GM18868 (cell line): Measurements from ENCODE around the gene MSANTD1.

ENCODE experiments used
- ATAC-seq: cut with Tn5 transposase; IDR thresholded peaks from one replicate; pipeline ENCODE4 v1.9.1; 2021; ENCODE audit warnings: mild to moderate bottlenecking, moderate library complexity; ENCODE audit not compliant: unreplicated experiment

The MSANTD1 gene

DNA sequence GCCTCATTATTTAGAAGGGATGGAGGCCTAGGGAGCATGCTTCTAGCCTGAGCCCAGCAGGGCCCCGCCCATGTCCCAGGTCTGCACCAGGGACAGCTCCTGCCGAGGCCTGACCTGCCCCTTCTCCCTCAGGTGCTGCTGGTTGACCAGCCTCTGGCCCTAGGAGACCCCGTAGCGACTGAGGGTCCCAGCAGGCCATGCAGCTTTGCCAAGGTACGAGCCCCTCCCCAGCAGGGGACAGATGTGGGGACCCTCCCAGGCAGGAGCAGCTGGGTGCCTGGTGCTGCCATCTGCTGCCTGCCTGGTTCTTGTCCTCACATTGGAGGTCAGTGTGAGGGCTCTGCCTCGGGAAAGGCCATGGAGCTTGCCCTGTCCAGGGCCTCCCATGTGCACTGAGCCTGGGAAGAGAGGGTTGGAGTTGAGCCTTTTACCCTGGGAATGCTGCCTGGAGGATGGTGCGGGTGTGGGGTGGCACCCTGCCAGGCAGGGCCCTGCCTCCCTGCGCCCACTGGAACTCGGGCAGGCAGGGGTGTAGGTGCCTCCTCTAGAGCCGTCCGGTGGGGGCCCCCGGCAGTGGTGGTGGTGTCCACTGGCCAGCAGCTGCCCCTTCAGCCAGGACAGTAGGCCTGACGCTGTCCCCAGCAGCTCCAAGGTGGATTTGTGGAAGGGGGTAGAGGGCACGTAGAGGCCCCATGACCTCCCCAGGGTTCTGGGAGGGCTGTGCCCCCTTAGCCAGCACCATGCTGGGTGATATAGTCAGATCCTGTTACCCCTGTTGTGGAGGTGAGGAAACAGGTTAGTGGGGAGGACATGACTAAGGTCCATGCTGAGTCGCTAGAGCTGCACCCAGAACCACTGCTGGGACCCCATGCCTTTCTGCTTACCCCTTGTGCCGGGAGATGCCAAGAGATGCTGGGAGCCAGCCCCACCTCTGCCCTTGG lies 2.2 kb upstream of the MSANTD1 start:
- no peak for ATAC-seq

DNA sequence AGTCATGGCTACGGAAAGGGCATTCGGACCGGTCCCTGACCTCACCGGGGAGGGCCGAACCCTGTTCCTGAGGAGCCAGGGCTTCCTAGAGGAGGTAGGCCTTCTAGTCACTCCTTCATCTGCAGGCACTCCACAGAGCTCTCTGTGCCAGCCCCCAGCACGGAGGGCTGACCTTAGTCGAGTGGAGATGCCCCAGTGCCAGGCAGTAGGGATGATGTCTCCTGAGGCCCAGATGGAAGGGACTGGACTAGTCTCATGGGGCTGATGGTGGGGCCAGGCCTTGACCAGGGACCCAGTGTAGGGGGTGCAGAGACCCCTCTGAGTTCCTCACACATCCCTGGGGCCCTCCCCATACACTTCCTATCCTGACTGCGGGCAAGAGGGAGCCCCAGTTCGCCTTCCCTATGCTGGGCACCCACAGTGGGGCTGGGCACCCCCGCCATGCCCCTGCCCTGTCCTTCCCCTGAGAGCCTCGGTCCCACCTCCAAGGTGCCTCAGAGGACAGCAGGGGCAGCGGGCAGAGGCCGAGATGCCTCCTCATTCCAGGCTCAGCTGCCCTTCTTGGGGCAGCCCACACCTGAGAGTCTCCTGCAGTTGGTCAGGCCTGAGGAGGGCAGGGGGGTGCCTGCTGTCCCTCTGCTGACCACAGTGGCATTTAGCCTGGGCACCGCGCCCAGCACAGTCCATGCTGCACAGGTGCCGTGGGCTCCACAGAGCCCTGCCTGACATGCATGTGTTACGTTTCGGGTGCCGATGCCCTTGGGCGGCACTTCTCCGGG lies 1.4 kb upstream of the MSANTD1 start:
- no peak for ATAC-seq

DNA sequence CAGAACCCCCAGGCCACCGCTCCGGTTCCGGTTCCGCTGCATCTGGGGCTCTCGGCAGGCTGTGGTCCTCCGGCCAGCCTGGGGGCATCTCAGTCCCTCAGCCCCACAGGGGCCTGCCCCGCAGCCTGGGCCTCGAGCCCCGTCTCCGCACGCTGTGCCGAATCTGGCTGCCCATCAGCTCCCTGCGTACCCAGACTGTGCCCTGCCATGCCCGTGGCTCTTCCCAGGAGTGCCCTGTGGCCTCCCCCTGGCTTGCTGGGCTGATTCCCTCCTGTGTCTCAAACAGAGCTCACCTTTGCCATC lies 830 bp upstream of the MSANTD1 start:
- no peak for ATAC-seq

DNA sequence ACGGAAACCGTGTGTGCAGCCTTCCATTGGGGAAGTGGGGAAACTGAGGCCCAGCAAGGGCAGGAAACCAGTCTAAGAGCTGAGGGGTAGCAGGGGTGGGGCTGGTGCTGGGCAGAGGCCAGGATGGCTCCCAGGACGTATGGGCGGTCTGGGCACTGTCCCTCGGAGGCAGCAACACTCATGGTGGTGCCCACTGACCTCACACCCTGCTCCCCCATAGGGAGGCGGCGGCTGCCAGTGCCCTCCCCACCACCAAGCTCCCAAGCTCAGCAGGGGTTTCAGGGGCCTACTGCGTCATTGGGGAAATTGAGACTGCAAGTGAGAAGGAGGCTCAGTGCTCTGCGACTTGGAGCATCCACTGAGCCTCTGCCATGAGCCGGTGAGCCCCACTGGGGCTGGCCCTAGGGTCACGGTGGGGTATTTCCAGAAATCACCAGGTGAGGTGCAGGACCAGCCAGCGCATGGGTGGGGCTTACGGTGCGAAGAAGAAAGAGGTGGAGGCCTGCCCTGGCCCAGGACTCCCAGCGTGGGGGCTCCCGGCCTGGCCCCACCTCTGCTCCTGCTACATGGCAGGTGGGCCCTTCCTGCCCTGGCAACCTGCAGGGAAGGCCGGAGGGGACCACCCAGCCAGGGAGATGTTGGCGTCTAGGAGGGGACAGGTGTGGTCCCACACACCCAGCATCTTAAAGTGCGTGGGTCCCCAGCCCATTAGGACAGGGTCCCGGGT lies 915 bp downstream of the MSANTD1 start:
- ATAC-seq: no peak

DNA sequence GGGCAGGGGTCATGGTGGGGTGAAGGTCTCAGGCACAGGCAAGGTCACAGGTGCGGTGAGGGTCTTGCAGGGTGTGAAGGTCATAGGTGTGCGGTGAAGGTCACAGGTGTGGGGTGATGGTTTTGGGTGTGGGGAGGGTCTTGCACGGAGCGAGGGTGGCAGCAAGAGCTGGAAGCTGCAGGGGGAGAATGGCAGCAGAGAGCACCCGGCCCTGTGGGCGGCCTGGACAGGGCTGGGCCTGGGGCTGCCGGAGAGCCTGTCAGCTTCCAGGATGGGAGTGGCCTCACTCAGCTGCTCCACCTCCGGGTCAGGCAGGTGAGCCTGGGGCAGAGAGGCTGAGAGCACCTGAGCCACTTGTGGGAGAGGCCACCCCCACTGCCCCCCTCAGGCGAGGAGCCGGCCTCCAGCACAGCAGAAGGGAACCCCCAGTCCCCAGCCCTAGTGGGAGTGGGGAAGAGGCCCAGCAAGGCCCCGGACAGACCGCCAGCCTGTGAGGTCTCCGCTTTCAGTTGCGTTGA lies 1.5 kb downstream of the MSANTD1 start:
- no peak for ATAC-seq

DNA sequence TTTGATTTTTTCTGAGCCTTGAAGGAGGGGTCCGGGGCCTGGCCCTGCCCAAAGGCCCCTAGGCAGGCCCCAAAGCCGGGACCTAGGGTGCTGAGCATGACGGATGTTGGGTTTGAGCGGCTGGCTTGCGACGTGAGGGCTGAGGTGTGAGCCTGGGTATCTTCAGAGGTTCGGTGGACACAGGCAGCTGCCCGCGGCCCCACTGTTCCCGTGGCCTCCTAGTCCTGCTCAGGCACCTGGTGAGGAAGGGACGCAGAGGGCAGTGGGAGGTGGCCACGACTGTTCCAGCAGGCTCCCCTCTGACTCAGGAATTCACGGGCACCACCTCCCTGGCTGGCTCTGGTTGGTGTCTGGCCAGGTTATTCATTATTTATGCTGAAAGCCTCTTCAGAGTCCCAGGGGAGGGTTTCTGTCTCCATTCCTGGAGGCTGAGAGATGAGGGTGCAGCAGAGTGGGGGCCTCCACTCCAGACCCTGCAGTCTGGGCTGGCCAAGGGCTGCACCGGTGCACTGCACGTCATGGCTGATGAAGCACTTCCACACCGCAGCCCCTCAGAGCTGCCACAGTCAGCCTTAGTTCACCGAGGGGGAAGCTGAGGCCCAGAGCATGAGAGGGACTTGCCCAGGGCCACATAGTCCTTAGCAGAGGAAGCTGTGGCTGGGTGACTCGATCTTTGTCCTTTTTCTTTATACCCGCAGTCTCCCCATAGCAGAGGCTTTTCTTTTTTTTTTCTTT lies 2.2 kb downstream of the MSANTD1 start:
- no peak for ATAC-seq

DNA sequence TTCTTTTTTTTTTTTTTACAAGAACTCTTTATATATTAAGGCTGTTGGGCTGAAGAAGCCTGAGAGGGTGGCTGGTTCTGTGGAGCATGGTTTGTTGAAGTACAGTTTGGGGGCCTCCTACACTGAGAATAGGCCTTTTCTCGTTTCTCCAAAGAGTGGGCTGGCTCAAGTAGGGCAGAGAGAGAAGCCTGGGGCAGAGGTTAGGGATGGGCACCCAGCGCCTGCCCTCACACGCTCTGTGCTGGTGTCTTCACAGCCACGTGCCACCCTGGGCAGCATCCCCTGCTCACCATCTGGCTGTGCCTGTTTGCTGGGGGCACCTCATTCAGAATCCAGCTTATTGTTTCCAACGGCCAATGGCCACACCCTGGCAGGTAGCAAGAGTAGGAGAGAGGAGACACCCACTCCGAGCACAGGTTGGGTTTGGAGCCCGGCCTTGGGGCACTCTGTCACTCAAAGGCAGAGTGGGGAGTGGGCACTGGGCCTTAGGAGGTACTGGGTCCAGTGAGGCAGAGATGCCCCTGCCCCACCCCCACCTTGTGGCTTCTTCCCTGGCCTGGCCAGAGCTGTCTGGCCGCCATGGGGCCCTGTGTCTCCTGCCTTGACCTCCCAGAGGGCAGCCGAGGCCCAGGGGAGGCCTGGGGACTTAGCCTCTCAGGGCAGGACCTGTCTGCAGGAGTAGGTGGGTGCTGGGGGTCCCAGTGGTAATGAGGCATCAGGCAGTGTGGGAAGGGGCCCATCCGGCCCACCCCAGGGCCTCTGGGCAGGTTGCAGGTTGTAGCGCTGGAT lies 2.9 kb downstream of the MSANTD1 start:
- no peak for ATAC-seq

DNA sequence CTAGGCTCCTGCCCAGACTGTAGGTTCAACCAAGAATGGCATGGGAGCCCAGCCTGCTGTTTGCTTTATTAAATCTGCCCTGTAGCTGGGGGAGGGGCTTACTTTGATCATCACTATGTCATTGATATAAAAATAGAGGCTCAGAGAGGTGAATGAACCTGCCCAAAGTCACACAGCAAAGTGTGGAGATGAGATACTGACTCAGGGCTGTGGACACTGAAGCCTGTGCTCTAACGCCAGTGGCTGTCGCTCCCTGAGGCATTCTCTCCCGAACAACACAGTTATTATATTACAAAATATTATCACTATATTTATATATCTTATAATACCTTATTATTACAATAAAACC lies 3.5 kb downstream of the MSANTD1 start:
- ATAC-seq: no peak

DNA sequence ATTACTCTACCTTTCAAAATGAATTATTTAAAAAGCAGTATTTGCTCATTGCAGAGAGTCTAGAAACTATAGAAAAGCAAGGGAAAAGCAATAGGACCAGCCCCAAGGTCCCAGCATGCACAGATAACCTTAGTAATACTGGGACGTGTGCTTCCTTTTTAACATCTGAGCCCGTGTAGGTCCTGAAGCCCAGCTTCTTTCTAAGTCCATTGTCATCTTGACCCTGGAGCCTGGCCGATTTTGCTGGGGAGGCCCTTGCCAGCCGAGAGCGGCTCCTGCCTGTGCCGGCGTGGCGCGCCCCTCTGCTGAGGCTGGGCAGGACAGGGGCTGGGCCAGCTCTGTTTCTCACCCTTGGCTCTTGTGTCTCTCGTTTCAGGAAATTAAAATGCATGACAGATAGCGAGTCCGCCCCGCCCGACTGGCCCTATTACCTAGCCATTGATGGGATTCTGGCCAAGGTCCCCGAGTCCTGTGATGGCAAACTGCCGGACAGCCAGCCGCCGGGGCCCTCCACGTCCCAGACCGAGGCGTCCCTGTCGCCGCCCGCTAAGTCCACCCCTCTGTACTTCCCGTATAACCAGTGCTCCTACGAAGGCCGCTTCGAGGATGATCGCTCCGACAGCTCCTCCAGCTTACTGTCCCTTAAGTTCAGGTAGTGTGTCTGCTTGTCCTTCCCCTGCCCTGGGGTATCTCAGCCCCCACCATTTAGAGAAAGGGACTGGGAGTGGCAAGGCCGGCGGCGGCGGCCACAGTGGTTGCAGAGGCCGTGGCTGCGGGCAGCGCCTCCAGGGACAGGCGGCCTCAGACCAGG lies 4.1 kb downstream of the MSANTD1 start:
- ATAC-seq: no peak

DNA sequence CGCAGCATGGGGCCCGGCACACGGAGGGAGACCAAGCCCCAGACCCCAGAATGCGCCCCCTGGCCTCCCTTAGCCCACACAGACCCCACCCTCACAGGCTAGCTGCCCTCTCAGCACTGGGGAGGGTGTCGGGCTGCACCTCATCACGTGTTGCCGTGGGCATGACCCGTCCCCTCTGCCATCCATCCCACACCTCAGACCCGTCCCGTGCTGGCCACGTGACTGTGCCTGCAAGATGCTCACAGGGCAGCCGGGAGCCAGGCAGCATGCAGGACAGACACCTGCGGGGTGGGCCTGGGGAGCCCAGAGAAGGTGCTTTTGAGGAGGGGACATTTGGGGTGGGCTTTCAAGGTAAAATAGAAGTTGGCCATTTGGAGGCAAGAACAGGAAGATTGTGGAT lies 4.8 kb downstream of the MSANTD1 start:
- ATAC-seq: no peak

DNA sequence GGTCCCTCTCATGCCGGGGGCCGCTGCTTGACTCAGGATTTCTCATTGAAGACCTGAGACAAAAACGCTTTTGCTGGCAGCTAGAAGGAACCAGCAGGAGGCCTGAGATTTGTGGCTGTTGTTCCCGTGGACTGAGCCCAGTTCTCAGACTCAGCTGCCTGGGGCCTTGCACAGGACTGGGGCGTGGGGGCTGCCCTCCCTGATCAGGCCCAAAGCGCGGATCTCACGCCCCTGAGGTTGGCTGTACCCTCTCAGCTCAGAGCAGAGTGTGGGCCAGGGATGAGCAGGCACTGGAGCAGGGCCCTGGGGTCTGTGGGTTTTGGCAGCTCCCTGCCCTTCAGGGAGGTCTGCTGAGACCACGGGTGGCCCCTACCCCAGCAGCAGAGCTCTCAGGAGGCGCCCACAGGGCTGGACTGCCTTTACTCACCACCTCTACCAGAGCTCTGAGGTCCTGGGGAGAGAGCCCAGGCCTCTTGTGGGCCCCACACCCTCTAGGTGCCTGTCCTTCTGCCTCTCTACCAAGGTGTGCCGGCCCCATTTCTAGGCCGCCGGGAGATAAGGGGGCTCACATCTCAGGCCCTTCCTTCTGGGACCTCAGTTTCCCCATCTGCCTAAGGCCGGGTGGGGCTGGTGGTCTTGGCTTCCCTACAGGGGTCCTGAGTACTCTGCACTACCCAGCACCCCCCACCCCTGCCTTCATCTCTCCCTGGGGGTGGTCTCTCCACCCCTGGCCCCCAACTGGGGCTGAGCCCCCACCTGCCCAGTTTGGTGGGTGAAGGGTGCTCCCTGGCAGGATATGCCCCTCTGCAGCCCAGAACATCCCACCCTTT lies 5.6 kb downstream of the MSANTD1 start:
- ATAC-seq: no peak

DNA sequence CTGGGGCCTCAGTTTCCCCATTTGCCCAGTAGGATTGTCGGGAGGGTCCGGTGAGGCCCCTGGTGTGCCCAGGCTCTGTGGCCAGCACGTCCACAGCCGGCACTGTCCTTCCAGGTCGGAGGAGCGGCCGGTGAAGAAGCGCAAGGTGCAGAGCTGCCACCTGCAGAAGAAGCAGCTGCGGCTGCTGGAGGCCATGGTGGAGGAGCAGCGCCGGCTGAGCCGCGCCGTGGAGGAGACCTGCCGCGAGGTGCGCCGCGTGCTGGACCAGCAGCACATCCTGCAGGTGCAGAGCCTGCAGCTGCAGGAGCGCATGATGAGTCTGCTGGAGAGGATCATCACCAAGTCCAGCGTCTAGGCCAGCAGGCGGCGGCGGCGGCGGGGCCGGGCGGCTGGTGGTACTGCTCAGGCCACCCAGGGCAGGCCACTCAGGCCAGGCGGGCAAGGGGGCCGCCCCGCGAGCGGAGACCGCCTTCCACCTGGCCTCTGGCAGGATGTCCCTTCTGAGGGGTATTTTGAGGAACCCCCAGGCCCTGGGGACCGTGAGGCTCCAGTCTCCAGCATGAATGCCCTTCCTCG lies 6.7 kb downstream of the MSANTD1 start:
- no peak for ATAC-seq

DNA sequence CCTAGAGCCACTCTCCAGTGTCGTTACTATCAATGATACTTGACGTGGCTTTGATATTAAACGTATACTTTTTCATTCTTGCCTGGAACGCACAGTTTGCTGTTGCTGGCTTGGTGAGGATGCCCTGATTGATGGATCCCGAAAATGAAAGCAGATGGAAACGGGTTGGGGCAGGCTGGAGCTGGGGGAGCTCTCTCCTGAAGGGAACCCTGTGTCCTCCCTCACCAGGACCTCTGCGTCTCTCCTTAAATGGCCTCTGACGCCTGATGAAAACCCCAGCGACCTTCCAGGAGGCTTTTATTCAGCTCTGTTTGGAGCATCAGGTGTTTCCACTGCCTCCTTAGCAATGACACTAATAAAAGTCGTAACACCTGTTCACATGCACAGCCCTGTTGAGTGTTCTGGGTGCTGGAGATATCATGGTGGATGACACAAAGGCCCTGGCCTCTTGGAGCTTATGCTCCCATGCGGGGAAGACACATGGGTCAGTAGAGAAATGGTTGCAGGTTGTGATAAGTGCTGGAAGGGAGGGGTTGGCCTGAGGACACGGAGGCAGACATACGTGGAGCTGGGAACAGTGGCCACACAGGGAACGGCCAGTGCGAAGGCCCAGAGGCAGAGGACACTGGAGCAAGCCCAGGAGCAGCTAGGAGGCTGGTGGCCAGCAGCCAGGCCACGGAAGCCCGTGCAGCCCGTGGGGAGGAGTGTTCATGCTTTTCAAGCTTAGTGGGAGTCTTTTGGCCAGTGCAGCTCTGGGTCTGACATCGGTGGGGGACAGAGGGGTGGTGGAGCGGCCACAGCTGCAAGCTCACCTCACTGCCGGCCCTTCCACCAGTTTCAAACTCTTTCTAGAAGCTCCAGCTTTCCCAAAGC lies 7.5 kb downstream of the MSANTD1 start:
- ATAC-seq: no peak

DNA sequence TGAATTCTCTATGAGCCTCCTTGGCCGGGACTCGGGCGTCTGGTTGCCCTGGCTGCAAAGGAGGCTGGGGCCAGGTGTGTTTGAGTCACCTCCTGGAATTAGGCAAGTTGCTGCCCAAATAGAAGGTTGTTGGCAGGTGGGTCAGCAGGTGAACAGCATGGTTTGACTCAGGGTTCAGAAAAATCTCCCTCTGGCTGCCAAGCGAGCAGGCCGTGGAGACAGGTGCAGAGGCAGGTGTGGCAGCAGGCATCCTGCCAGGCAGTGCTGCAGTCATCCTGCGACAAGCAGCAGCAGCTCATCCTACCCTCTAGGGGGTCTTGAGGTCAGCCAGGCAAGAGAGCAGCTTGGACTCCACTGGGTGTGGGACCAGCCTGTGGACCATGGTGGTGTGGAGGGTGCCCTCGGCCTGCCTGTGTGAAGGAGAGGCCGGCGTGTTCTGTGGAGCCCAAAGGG lies 8.2 kb downstream of the MSANTD1 start:
- no peak for ATAC-seq

DNA sequence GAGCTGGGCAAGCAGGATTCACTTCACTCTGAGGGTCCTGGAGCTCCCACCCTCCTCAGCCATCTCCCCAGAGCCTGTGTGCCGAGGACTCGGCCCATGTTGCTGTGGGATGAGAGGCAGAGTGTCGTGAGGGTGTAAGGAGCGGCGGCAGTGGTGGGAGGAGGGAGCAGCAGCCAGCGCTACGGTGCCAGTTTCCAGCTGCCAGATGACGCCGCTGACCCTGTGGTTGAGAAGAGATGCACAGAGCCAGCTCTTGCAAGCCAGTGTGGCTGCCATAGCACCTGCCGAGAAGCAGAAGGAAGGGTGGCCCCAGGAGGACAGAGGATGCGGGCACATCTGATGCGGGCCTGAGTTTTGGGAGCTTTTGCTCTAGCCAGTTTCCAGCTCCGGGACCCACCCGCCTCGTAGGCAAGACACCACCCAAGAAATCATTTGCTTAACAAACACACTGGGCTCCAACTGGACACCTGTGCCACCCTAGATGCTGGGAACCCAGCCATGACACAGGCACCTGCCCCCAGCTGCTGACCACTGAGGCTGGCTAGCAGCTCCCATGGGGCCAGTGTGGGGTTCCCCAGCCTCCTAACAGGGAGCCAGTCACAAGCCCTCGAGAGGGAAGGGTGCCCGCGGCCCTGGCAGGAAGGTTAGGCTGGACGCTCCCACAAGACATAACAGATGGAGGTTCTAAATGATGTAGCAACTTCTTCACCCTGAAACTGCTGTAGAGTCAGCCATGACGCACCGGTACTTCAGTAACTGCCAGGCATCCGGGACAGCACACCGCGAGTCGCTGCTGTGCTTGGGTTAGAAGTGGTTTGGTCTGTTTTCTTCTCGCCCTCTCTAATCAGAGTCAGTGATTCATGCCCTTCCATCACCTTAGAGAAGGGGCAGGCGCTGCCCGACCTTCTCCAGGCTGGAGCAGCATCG lies 8.9 kb downstream of the MSANTD1 start:
- no peak for ATAC-seq
